ENCODE data around the gene STAM2. TPM values are rescaled to one million over a fixed set of nuclear protein-coding genes. Genes with fewer than 3 reads are reported as not detected.
"Not testable (repeated sequence)": the region's sequence is repeated elsewhere in the genome, so short reads cannot be mapped to it uniquely, and the experiment has no call there.

STAM2 gene
- total and polyA plus RNA-seq, 12 donors: 6.5 to 45.8 (median 33.0) TPM

- no peaks in the 10 kb centered on the region for H3K27me3 ChIP-seq
- H3K9me3 ChIP-seq (replicated peaks in 1 of 3): no peaks in the 10 kb centered on the region
- H3K4me3 ChIP-seq: peak overlapping the region in 1 of 4 donors; percentile 36
- H3K4me1 ChIP-seq (replicated peaks in 1 of 2): peaks cover 44 to 60% of the 10 kb centered on the region in 2 donors
- no peak for DNase-seq
- no peak for TF ChIP-seq CTCF (IDR thresholded peaks at IDR 0.05)
- no peak for TF ChIP-seq POLR2A (IDR thresholded peaks at IDR 0.05)
- WGBS, 4 donors: 36 to 46% (median 38%) methylated on average over 2 of the region's 2 CpGs
- intact Hi-C loops (cut with DNase I): loop anchor here in 1 of 2 donors (5.0 kb wide), 1 partner anchor 125 kb away; no protein-coding TSS in a partner anchor
- H3K36me3 ChIP-seq (replicated peaks in 1 of 2): no peaks in the 10 kb centered on the region
- peak overlapping the region; percentile 10 to 61 (median 54) for H3K27ac ChIP-seq
These were observed 8.5 kb downstream of the STAM2 start for GRCh38 chr2:152167065-152167464.

GRCh38 chr2:152166633-152167032, 8.9 kb downstream of the STAM2 start:
- Histone ChIP-seq H3K27me3 (no peaks in the 10 kb centered on the region), H3K9me3 (replicated peaks in 1 of 3) (no peaks in the 10 kb centered on the region), H3K36me3 (replicated peaks in 1 of 2) (no peaks in the 10 kb centered on the region), H3K4me1 (replicated peaks in 1 of 2) (peaks cover 41 to 56% of the 10 kb centered on the region in 2 donors), H3K27ac (peak overlapping the region; percentile 10 to 61 (median 54)), H3K4me3 (peak overlapping the region in 1 of 4 donors; percentile 36)
- 12 to 22% (median 19%) methylated on average over 3 of the region's 3 CpGs for WGBS, 4 donors
- no peak for TF ChIP-seq POLR2A (IDR thresholded peaks at IDR 0.05)
- TF ChIP-seq CTCF (IDR thresholded peaks at IDR 0.05): no peak
- intact Hi-C loops (cut with DNase I): loop anchor here in 1 of 2 donors (5.0 kb wide), 1 partner anchor 124 kb away; no protein-coding TSS in a partner anchor
- DNase-seq: no peak

GRCh38 chr2:152165780-152166179, 9.8 kb downstream of the STAM2 start:
- Histone ChIP-seq H3K27ac (peak overlapping the region in 3 of 5 donors; percentile 10 to 61 (median 54)), H3K4me1 (replicated peaks in 1 of 2) (peaks cover 41 to 47% of the 10 kb centered on the region in 2 donors), H3K4me3 (no peak overlapping the region), H3K9me3 (replicated peaks in 1 of 3) (no peaks in the 10 kb centered on the region), H3K36me3 (replicated peaks in 1 of 2) (no peaks in the 10 kb centered on the region), H3K27me3 (no peaks in the 10 kb centered on the region)
- TF ChIP-seq POLR2A (IDR thresholded peaks at IDR 0.05): no peak
- TF ChIP-seq CTCF (IDR thresholded peaks at IDR 0.05): no peak
- WGBS, 4 donors: 47 to 67% (median 58%) methylated on average over 7 of the region's 7 CpGs
- peak in 6 of 7 donors; percentile 26 to 64 (median 52) for DNase-seq
- intact Hi-C loops (cut with DNase I): loop anchor here in 1 of 2 donors (5.0 kb wide), 1 partner anchor 123 kb away; no protein-coding TSS in a partner anchor

- H3K4me3 ChIP-seq: no peak overlapping the region
These were observed 10.3 kb downstream of the STAM2 start for GRCh38 chr2:152165306-152165705.

GRCh38 chr2:152163669-152164068, 11.9 kb downstream of the STAM2 start:
- DNase-seq; H3K27ac ChIP-seq; H3K9me3 ChIP-seq (replicated peaks in 1 of 3); H3K4me3 ChIP-seq; intact Hi-C loops (cut with DNase I); H3K27me3 ChIP-seq; H3K36me3 ChIP-seq (replicated peaks in 1 of 2): not testable (repeated sequence)
- peaks cover 32 to 37% of the 10 kb centered on the region in 2 donors for H3K4me1 ChIP-seq (replicated peaks in 1 of 2)
- WGBS, 4 donors: 81 to 88% (median 83%) methylated on average over 5 of the region's 5 CpGs

More at GRCh38 chr2:152165306-152165705, 10.3 kb downstream of the STAM2 start:
- Histone ChIP-seq H3K9me3 (replicated peaks in 1 of 3) (no peaks in the 10 kb centered on the region), H3K4me1 (replicated peaks in 1 of 2) (peaks cover 41 to 43% of the 10 kb centered on the region in 2 donors), H3K27me3 (no peaks in the 10 kb centered on the region), H3K27ac (peak overlapping the region in 2 of 5 donors; percentile 54 to 61), H3K36me3 (replicated peaks in 1 of 2) (no peaks in the 10 kb centered on the region)
- intact Hi-C loops (cut with DNase I): loop anchor here in 1 of 2 donors (5.0 kb wide), 1 partner anchor 123 kb away; no protein-coding TSS in a partner anchor
- no peak for DNase-seq
- WGBS, 4 donors: 85 to 90% (median 87%) methylated on average over 7 of the region's 7 CpGs
- TF ChIP-seq CTCF (IDR thresholded peaks at IDR 0.05) (no peak), POLR2A (IDR thresholded peaks at IDR 0.05) (no peak)

Measured in adrenal gland (tissue), 12 donors.